Colonic mucosa (tissue), 4 donors: ENCODE results near the gene ELMO3. TPM values are rescaled to one million over a fixed set of nuclear protein-coding genes. Genes with fewer than 3 reads are reported as not detected.

Experiments
- DNase-seq: peaks from one replicate; pipeline ENCODE4 v3.0.0-alpha.2; 2020
- H3K27ac ChIP-seq: fragments of 200-600 bp; one replicate; pipeline ENCODE4 v1.8.0; 2021
- H3K27me3 ChIP-seq: fragments of 200-600 bp; one replicate; pipeline ENCODE4 v1.8.0; 2021
- H3K36me3 ChIP-seq: fragments of 200-600 bp; one replicate; pipeline ENCODE4 v1.8.0; 2021
- H3K4me1 ChIP-seq: fragments of 200-600 bp; one replicate; pipeline ENCODE4 v1.8.0; 2021; ENCODE audit warnings: mild to moderate bottlenecking
- H3K4me3 ChIP-seq: fragments of 200-600 bp; one replicate; pipeline ENCODE4 v1.8.0; 2021
- H3K9ac ChIP-seq, 2 donors: one replicate each; pipeline ENCODE4 v1.7.0; 2013; ENCODE audit warnings: control low read depth in 2 of 2, low read depth in 2 of 2, low read length in 2 of 2
- H3K9me3 ChIP-seq: fragments of 200-600 bp; one replicate; pipeline ENCODE4 v1.8.0; 2021
- intact Hi-C: fragments of 100-400 bp; cut with DNase I; formaldehyde crosslinking; loops from one replicate; pipeline ENCODE4 v1.14.1; 2022
- total RNA-seq, 2 donors: library from RNA; stranded (reverse); fragmentation: NEBNext Ultra II Directional in 1 of 2; extraction: Animal tissue kit (Norgen Biotek cat#: 25700) in 1 of 2; gene quantifications; one replicate each; pipeline ENCODE4 v1.2.1, GENCODE V29; 2021
- TF ChIP-seq, protein P1 (sequence below): fragments of 200-600 bp; IDR thresholded peaks from one replicate; pipeline ENCODE4 v1.8.0; 2022; ENCODE audit warnings: antibody characterized with exemption, mild to moderate bottlenecking
- donor health status: healthy.
- donor health status: DM: no; HTN: no; CAD: no.
- donor health status: DM: no; HTN: no; CAD: no.

The ELMO3 gene
- total RNA-seq, 2 donors from 2014 or later = 60.7 to 75.6 TPM

DNA sequence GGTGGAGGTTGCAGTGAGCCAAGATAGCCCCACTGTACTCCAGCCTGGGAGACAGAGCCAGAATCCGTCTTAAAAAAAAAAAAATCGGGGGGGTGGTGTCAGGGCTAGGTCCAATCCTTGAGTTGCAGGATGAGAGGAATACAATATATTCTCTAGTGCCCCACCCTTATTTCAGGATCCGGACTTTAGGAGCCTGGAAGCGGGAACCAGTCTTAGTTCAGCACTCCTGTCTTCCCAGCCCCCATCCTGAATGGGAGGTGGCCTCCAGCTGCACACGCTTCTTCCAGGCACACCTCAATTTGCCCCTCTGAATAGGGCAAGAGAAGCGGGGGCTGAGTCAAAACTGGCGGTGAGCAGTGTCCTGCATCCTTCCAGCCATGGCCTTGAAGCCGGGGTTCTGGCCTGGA is 46.7 kb downstream of the ELMO3 start:
- H3K27ac ChIP-seq = peak overlapping the region; percentile 77
- no peaks in the 10 kb centered on the region for H3K9me3 ChIP-seq
- no peaks in the 10 kb centered on the region for H3K27me3 ChIP-seq
- DNase-seq = peak; percentile 80
- H3K4me3 ChIP-seq = peak overlapping the region; percentile 59
- intact Hi-C loops = no loop called here
- no peaks in the 10 kb centered on the region for H3K36me3 ChIP-seq
- TF ChIP-seq, protein P1, sequence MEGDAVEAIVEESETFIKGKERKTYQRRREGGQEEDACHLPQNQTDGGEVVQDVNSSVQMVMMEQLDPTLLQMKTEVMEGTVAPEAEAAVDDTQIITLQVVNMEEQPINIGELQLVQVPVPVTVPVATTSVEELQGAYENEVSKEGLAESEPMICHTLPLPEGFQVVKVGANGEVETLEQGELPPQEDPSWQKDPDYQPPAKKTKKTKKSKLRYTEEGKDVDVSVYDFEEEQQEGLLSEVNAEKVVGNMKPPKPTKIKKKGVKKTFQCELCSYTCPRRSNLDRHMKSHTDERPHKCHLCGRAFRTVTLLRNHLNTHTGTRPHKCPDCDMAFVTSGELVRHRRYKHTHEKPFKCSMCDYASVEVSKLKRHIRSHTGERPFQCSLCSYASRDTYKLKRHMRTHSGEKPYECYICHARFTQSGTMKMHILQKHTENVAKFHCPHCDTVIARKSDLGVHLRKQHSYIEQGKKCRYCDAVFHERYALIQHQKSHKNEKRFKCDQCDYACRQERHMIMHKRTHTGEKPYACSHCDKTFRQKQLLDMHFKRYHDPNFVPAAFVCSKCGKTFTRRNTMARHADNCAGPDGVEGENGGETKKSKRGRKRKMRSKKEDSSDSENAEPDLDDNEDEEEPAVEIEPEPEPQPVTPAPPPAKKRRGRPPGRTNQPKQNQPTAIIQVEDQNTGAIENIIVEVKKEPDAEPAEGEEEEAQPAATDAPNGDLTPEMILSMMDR = no peak
- H3K4me1 ChIP-seq = peaks cover 28% of the 10 kb centered on the region
- peak overlapping the region; percentile 91 to 93 for H3K9ac ChIP-seq

DNA sequence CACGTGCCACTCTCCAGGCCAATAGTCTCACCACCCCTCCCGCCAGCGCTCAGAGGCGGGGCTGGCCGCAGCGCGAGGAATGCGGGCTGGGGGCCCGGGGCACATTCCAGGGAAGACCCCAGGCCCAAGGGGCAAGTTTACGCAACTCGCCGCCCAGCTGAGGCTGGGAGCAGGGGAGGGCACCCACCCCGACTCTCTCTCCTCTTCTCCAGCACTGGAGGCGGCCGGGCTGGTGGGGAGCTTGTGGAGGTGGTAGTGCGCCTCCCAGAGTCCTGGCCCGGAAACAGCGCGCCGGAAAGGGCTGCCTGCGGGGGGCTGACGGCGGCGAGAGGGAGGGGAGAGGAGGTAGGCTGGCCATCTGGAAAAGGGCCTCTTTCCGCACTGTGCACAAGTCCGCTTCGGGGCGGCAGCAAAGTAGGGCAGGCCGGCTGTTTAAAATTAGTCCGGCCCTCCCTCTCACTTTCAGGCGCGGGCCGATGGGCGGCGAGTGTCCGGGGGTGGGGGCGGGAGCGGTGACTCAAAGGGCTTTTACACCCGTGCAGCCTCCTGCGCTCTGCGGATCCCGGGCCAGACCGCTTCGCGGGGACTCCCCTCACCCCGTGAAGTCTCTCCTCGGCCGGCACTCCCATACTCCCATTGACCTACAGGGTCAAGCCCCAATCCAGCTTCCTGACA is 47.3 kb downstream of the ELMO3 start:
- intact Hi-C loops = no loop called here
- H3K4me1 ChIP-seq = peaks cover 23% of the 10 kb centered on the region

DNA sequence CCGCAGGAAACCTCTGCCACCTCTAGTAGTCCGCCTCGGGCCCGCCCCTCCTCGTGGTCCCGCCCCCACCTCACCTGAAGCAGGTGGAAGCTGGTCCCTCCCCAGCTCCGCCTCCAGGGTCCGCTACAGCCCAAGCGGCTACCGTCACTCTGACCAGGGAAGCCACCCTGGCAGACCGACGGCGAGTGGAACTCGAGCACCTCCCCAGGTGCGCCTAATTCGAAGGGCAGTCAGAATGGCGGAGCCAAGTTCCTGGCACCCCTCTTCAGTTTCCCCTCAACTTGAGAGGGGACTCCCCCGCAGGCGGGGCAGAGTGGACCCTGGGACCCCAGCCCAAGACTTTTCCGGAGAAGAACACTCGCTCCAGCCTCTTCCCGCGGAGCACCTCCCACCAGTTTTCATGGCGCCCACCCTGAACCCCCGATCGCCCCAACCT is 47.8 kb downstream of the ELMO3 start:
- intact Hi-C loops = no loop called here
- no peaks in the 10 kb centered on the region for H3K9me3 ChIP-seq
- H3K36me3 ChIP-seq = no peaks in the 10 kb centered on the region
- TF ChIP-seq, protein P1 = no peak
- peak overlapping the region; percentile 77 for H3K27ac ChIP-seq
- peak overlapping the region; percentile 91 to 93 for H3K9ac ChIP-seq
- peaks cover 17% of the 10 kb centered on the region for H3K4me1 ChIP-seq
- peak; percentile 96 for DNase-seq
- no peaks in the 10 kb centered on the region for H3K27me3 ChIP-seq
- H3K4me3 ChIP-seq = peak overlapping the region; percentile 59

More for the DNA sequence above, 47.3 kb downstream of the ELMO3 start:
- Histone ChIP-seq H3K27ac (peak overlapping the region; percentile 77), H3K4me3 (peak overlapping the region; percentile 59), H3K9me3 (no peaks in the 10 kb centered on the region), H3K9ac (peak overlapping the region; percentile 91 to 93), H3K36me3 (no peaks in the 10 kb centered on the region), H3K27me3 (no peaks in the 10 kb centered on the region)
- peak; percentile 78 for DNase-seq
- TF ChIP-seq, protein P1 = no peak

DNA sequence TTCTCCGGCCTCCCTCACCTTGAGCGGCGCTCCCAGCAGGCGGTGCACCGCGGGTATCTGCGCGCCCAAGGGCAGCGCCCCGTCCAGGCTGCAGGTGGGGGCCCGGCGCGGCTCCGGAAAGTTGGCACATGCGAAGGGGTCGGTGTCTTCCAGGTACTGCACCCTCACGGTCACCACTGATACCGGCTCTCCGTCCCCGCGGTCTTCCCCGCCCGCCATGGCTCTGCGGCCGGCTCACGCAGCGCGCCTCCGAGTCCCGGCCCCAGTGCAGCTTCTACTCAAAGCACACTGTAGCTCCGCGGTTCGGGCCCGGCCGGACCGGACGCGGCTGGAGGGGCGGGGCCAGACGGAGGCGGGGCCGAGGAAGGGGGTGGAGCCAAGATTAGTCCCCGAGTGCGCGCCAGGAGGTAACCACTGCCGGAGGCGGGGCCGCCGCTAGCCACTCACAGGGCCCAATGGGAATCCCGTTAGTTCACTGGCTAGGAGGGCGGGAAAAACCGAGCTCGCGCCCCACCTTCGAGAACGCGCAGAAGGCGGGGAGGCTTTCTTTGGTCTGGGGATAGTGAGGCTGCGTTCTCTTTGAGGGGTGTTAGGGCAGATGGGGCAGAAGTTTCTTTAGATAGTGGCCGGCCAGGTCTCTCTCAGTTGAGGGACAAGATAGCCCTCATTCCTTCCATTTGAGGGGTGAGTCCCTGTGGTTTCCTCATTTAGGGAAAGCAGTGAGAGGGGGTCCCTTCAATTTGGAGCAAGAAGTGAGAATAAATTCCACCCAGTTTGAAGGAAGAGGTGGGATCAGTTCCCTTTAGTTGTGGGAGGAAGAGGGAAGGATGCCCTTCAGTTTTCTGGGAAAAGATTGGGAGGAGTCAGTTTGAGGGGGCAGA is 48.5 kb downstream of the ELMO3 start, which contains the start of gene FHOD1:
Gene FHOD1, minus strand, starts transcription at position 290 of the 881 bp plus-strand sequence. Its CDS starts 71 bp downstream, at position 219.
- TF ChIP-seq, protein P1 = no peak
- H3K9me3 ChIP-seq = no peaks in the 10 kb centered on the region
- peak within 1 kb of the TSS; percentile 91 to 93 for H3K9ac ChIP-seq
- H3K27me3 ChIP-seq = no peaks in the 10 kb centered on the region
- H3K4me1 ChIP-seq = peaks cover 11% of the 10 kb centered on the region
- DNase-seq = peak; percentile 99
- no peaks in the 10 kb centered on the region for H3K36me3 ChIP-seq
- peak within 1 kb of the TSS; percentile 77 for H3K27ac ChIP-seq
- intact Hi-C loops = no loop called here
- peak within 1 kb of the TSS; percentile 59 for H3K4me3 ChIP-seq

DNA sequence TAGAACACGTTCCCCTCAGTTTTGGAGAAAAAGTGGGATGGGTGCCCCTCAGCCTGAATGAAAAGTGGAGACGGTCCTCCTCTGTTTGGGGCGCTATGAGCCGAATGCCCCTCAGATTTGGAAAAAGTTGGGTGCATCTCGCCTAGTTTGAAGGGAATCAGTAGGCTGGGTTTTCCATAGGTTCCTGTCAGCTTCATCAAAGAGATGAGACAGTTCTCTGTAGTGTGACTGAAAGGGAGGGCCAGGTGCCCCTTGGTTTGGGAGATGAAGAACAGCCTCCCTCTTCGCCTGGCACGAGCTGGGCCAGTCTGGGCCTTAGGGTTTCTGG is 49.1 kb downstream of the ELMO3 start:
- H3K9ac ChIP-seq = peak overlapping the region; percentile 62 to 93
- H3K27ac ChIP-seq = no peak overlapping the region
- H3K27me3 ChIP-seq = no peaks in the 10 kb centered on the region
- TF ChIP-seq, protein P1 = no peak
- no peaks in the 10 kb centered on the region for H3K36me3 ChIP-seq
- intact Hi-C loops = no loop called here
- DNase-seq = no peak
- H3K4me1 ChIP-seq = peaks cover 9% of the 10 kb centered on the region
- H3K9me3 ChIP-seq = no peaks in the 10 kb centered on the region
- H3K4me3 ChIP-seq = peak overlapping the region; percentile 46
